Muscle of arm (tissue), 12 donors: Measurements from ENCODE around the gene CCDC127. TPM values are rescaled to one million over a fixed set of nuclear protein-coding genes. Genes with fewer than 3 reads are reported as not detected.
A peak's percentile ranks its signal among the peaks of the same experiment; 100 is the strongest.
"Not testable (repeated sequence)": the region's sequence is repeated elsewhere in the genome, so short reads cannot be mapped to it uniquely, and the experiment has no call there.

ENCODE experiments used
- DNase-seq: peaks from one replicate; pipeline ENCODE4 v3.0.0-alpha.2; 2013
- polyA plus RNA-seq, 12 donors: library from polyadenylated mRNA; unstranded; fragments of 120-200 nt; gene quantifications; one replicate each; pipeline ENCODE4 v1.2.1, GENCODE V29; 2013; ENCODE audit not compliant: insufficient read length in 12 of 12

The CCDC127 gene
- polyA plus RNA-seq, 12 donors, result 8.4 to 12.1 (median 9.2) TPM; not detected in 1

GRCh38 chr5:174876-175465, 43.0 kb downstream of the CCDC127 start:
- no peak for DNase-seq

GRCh38 chr5:174291-174600, 43.7 kb downstream of the CCDC127 start:
- DNase-seq, result no peak

- no peak for DNase-seq
Observed at GRCh38 chr5:173392-174290, 44.3 kb downstream of the CCDC127 start.

GRCh38 chr5:172841-173251, 45.1 kb downstream of the CCDC127 start:
- DNase-seq, result no peak

GRCh38 chr5:172421-172820, 45.5 kb downstream of the CCDC127 start:
- no peak for DNase-seq

GRCh38 chr5:171801-172331, 46.1 kb downstream of the CCDC127 start:
- DNase-seq, result no peak

GRCh38 chr5:170971-171800, 46.8 kb downstream of the CCDC127 start:
- DNase-seq, result no peak

GRCh38 chr5:169728-170094, 48.2 kb downstream of the CCDC127 start:
- DNase-seq, result no peak

GRCh38 chr5:169071-169727, 48.8 kb downstream of the CCDC127 start:
- peak; percentile 29 for DNase-seq

- peak; percentile 41 for DNase-seq
Observed at GRCh38 chr5:167982-168660, 49.8 kb downstream of the CCDC127 start.

GRCh38 chr5:167511-167910, 50.4 kb downstream of the CCDC127 start:
- no peak for DNase-seq

- no peak for DNase-seq
Observed at GRCh38 chr5:166441-167372, 51.2 kb downstream of the CCDC127 start.

- DNase-seq, result not testable (repeated sequence)
Observed at GRCh38 chr5:164783-165182, 53.2 kb downstream of the CCDC127 start.

GRCh38 chr5:164244-164643, 53.7 kb downstream of the CCDC127 start:
- DNase-seq, result no peak

GRCh38 chr5:163841-164240, 54.1 kb downstream of the CCDC127 start:
- DNase-seq, result no peak

GRCh38 chr5:163338-163620, 54.7 kb downstream of the CCDC127 start:
- no peak for DNase-seq

GRCh38 chr5:162565-163337, 55.2 kb downstream of the CCDC127 start:
- DNase-seq, result no peak

GRCh38 chr5:162190-162564, 55.8 kb downstream of the CCDC127 start:
- no peak for DNase-seq

- no peak for DNase-seq
Observed at GRCh38 chr5:161803-162110, 56.2 kb downstream of the CCDC127 start.
